Neural cell (in vitro differentiated cells): Measurements from ENCODE around the gene SLIT3. TPM values are rescaled to one million over a fixed set of nuclear protein-coding genes. Genes with fewer than 3 reads are reported as not detected.

Experiments
- H2AFZ ChIP-seq: fragments of 200-600, 300-800 bp; sonication (generic), shearing (Covaris generic); 2 replicates; pipeline ENCODE4 v1.6.0; 2014; ENCODE audit warnings: low read depth, mild to moderate bottlenecking, antibody characterized with exemption, low read length, moderate library complexity
- H3F3A ChIP-seq: fragments of 200-600 bp; shearing (Covaris generic); 2 replicates; pipeline ENCODE4 v1.6.1; 2016; ENCODE audit warnings: mild to moderate bottlenecking, moderate library complexity, mixed read lengths, antibody characterized with exemption, low read length; ENCODE audit not compliant: insufficient read depth, poor library complexity, severe bottlenecking
- H3K27ac ChIP-seq: fragments of 200-600, 300-800 bp; sonication (generic), shearing (Covaris generic); 2 replicates; pipeline ENCODE4 v1.5.1; 2014; ENCODE audit warnings: mild to moderate bottlenecking, low read length, moderate library complexity
- H3K27me3 ChIP-seq: fragments of 300-800, 200-600 bp; sonication (generic), shearing (Covaris generic); 2 replicates; pipeline ENCODE4 v1.6.0; 2014; ENCODE audit warnings: mild to moderate bottlenecking, low read depth, low read length, moderate library complexity; ENCODE audit not compliant: insufficient read depth
- H3K36me3 ChIP-seq: fragments of 300-800, 200-600 bp; sonication (generic), shearing (Covaris generic); 2 replicates; pipeline ENCODE4 v1.5.1; 2014; ENCODE audit warnings: mild to moderate bottlenecking, antibody characterized with exemption, low read length, moderate library complexity; ENCODE audit not compliant: insufficient read depth
- H3K4me2 ChIP-seq: fragments of 300-800, 200-600 bp; sonication (generic), shearing (Covaris generic); 2 replicates; pipeline ENCODE4 v1.6.0; 2014; ENCODE audit warnings: mild to moderate bottlenecking, low read length
- H3K4me3 ChIP-seq: fragments of 300-800, 200-600 bp; sonication (generic), shearing (Covaris generic); 2 replicates; pipeline ENCODE4 v1.5.1; 2014; ENCODE audit warnings: mild to moderate bottlenecking, low read length, moderate library complexity
- H3K79me2 ChIP-seq: fragments of 200-600 bp; shearing (Covaris generic); replicated peaks from 2 replicates; pipeline ENCODE4 v1.6.0; 2014; ENCODE audit warnings: mild to moderate bottlenecking, low read length, moderate library complexity; ENCODE audit not compliant: insufficient read depth
- H3K9ac ChIP-seq: fragments of 300-800, 200-600 bp; sonication (generic), shearing (Covaris generic); 2 replicates; pipeline ENCODE4 v1.6.1; 2016; ENCODE audit warnings: mild to moderate bottlenecking, low read length, mixed read lengths
- H3K9me2 ChIP-seq: fragments of 200-600 bp; shearing (Covaris generic); 2 replicates; pipeline ENCODE4 v1.6.1; 2016; ENCODE audit warnings: mild to moderate bottlenecking, low read length, mixed read lengths; ENCODE audit not compliant: insufficient read depth
- H3K9me3 ChIP-seq: fragments of 200-600, 300-800 bp; sonication (generic), shearing (Covaris generic); 2 replicates; pipeline ENCODE4 v1.6.1; 2016; ENCODE audit warnings: mild to moderate bottlenecking, mixed run types, low read length, moderate library complexity, mixed read lengths
- H4K20me1 ChIP-seq: fragments of 200-600 bp; shearing (Covaris generic); 2 replicates; pipeline ENCODE4 v1.6.1; 2016; ENCODE audit warnings: mild to moderate bottlenecking, mixed run types; ENCODE audit not compliant: insufficient read depth
- EP300 ChIP-seq: fragments of 450-650 bp; conservative IDR thresholded peaks from 2 replicates; pipeline ENCODE4 v1.6.1; 2014; ENCODE audit warnings: antibody characterized with exemption, mild to moderate bottlenecking, moderate library complexity; ENCODE audit not compliant: poor library complexity, severe bottlenecking
- EZH2 ChIP-seq: fragments of 200-600, 300-800 bp; shearing (Covaris generic), sonication (generic); IDR thresholded peaks from 2 replicates; pipeline ENCODE4 v1.6.1; 2014; ENCODE audit warnings: antibody characterized with exemption, low read length, borderline replicate concordance, mild to moderate bottlenecking; ENCODE audit not compliant: insufficient read depth, poor library complexity, severe bottlenecking
- MXI1 ChIP-seq: fragments of 450-650 bp; conservative IDR thresholded peaks from 2 replicates; pipeline ENCODE4 v1.6.1; 2014; ENCODE audit warnings: antibody characterized with exemption, mild to moderate bottlenecking; ENCODE audit not compliant: poor library complexity, severe bottlenecking
- POLR2AphosphoS5 ChIP-seq: IDR thresholded peaks from 2 replicates; pipeline ENCODE4 v1.6.1; 2012
- RAD21 ChIP-seq: fragments of 450-650 bp; conservative IDR thresholded peaks from 2 replicates; pipeline ENCODE4 v1.6.1; 2014; ENCODE audit warnings: antibody characterized with exemption, mild to moderate bottlenecking, moderate library complexity
- REST ChIP-seq: IDR thresholded peaks from 2 replicates; pipeline ENCODE4 v1.6.1; 2012; ENCODE audit warnings: borderline replicate concordance
- SMC3 ChIP-seq: fragments of 450-650 bp; conservative IDR thresholded peaks from 2 replicates; pipeline ENCODE4 v1.6.1; 2014; ENCODE audit warnings: antibody characterized with exemption, mild to moderate bottlenecking, moderate library complexity; ENCODE audit not compliant: poor library complexity
- TAF1 ChIP-seq: IDR thresholded peaks from 2 replicates; pipeline ENCODE4 v1.6.1; 2012; ENCODE audit warnings: low read depth
- polyA plus RNA-seq: library from polyadenylated mRNA; depleted of rRNA; stranded (reverse); fragments of >200 nt; gene quantifications from 2 replicates; pipeline ENCODE4 v1.2.3, GENCODE V29; 2014
- TF ChIP-seq, protein P1 (sequence below): fragments of 450-650 bp; IDR thresholded peaks from 2 replicates; pipeline ENCODE4 v1.5.1; 2014; ENCODE audit warnings: antibody characterized with exemption, mild to moderate bottlenecking, moderate library complexity; ENCODE audit not compliant: poor library complexity, severe bottlenecking

The SLIT3 gene
- polyA plus RNA-seq, 1 donor from 2014 or later = 1.2 TPM

DNA sequence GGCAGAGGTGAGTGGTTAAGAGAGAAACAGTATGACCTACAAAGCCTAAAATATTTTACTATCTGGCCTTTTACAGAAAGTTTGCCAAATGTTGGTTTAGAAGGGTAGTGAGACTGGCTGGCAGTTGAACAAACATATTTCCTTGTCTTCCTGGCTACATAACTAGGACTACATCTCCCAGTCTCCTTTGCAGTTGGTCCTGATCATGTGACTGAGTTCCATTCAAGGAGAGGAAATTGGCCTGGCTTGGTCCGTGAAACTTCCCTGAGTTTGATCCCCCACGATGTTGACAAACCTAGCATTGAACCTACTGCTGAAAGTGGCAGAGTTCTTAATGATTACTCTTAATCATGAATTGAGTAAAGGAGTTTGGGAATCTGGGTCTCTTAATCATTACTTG, 280.8 kb downstream of the SLIT3 start:
- H3K4me2 ChIP-seq = no peak overlapping the region
- H3K9ac ChIP-seq = no peak overlapping the region
- no peaks in the 10 kb centered on the region for H3K27me3 ChIP-seq
- H4K20me1 ChIP-seq = no peaks in the 10 kb centered on the region
- H2AFZ ChIP-seq = no peak overlapping the region
- no peaks in the 10 kb centered on the region for H3K9me2 ChIP-seq
- H3F3A ChIP-seq = no peaks in the 10 kb centered on the region
- H3K4me3 ChIP-seq = no peak overlapping the region
- no peaks in the 10 kb centered on the region for H3K79me2 ChIP-seq
- no peak overlapping the region for H3K27ac ChIP-seq
- TF ChIP-seq, protein P1, sequence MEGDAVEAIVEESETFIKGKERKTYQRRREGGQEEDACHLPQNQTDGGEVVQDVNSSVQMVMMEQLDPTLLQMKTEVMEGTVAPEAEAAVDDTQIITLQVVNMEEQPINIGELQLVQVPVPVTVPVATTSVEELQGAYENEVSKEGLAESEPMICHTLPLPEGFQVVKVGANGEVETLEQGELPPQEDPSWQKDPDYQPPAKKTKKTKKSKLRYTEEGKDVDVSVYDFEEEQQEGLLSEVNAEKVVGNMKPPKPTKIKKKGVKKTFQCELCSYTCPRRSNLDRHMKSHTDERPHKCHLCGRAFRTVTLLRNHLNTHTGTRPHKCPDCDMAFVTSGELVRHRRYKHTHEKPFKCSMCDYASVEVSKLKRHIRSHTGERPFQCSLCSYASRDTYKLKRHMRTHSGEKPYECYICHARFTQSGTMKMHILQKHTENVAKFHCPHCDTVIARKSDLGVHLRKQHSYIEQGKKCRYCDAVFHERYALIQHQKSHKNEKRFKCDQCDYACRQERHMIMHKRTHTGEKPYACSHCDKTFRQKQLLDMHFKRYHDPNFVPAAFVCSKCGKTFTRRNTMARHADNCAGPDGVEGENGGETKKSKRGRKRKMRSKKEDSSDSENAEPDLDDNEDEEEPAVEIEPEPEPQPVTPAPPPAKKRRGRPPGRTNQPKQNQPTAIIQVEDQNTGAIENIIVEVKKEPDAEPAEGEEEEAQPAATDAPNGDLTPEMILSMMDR = no peak
- TF ChIP-seq SMC3 = no peak
- TF ChIP-seq EP300 = no peak
- TF ChIP-seq RAD21 = no peak
- TF ChIP-seq POLR2AphosphoS5 = no peak
- no peak for TF ChIP-seq TAF1
- no peak for TF ChIP-seq MXI1
- TF ChIP-seq REST = no peak
- no peak for TF ChIP-seq EZH2
- no peaks in the 10 kb centered on the region for H3K36me3 ChIP-seq
- no peaks in the 10 kb centered on the region for H3K9me3 ChIP-seq

GRCh38 chr5:169018925-169019324, 282.0 kb downstream of the SLIT3 start:
- Histone ChIP-seq H3K9ac (no peak overlapping the region), H3K4me3 (no peak overlapping the region), H3K79me2 (no peaks in the 10 kb centered on the region), H4K20me1 (no peaks in the 10 kb centered on the region), H3K36me3 (no peaks in the 10 kb centered on the region), H3K9me3 (no peaks in the 10 kb centered on the region), H3K27me3 (no peaks in the 10 kb centered on the region), H3F3A (no peaks in the 10 kb centered on the region), H3K9me2 (no peaks in the 10 kb centered on the region), H2AFZ (no peak overlapping the region), H3K4me2 (no peak overlapping the region), H3K27ac (no peak overlapping the region)
- TF ChIP-seq REST (no peak), TAF1 (no peak), MXI1 (no peak), SMC3 (no peak), POLR2AphosphoS5 (no peak), EZH2 (no peak), EP300 (no peak), RAD21 (no peak)
- TF ChIP-seq, protein P1 = no peak
